CD4-positive, alpha-beta T cell (primary cell): Measurements from ENCODE around the gene SYCE1L. TPM values are rescaled to one million over a fixed set of nuclear protein-coding genes. Genes with fewer than 3 reads are reported as not detected.

ENCODE experiments used
- ATAC-seq: fragments of 200-7000 bp; cut with Tn5 transposase; one replicate; pipeline ENCODE4 v1.10.0; 2022; ENCODE audit warnings: mild to moderate bottlenecking; ENCODE audit not compliant: poor library complexity
- CTCF ChIA-PET: fragments of 350-600 bp; sonication (Branson Sonifier 250); formaldehyde crosslinking; loops from one replicate; lab custom pipeline; 2021; ENCODE audit warnings: antibody characterized with exemption, inconsistent platforms; lab: Charles Lee
- POLR2A ChIA-PET: fragments of 350-600 bp; sonication (Branson Sonifier 250); formaldehyde crosslinking; loops from one replicate; lab custom pipeline; 2021; ENCODE audit warnings: antibody characterized with exemption, inconsistent platforms; lab: Charles Lee
- DNase-seq, 14 experiments: peaks; one replicate each; pipeline ENCODE4 v3.0.0-alpha.2; 2013 to 2020; ENCODE audit warnings: mixed read lengths in 2 of 14
- H3K27ac ChIP-seq, 2 donors: one replicate each; pipeline versions ENCODE4 v1.5.1 to v1.7.0; 2013; ENCODE audit warnings: low read length in 2 of 2, low read depth in 1 of 2, mild to moderate bottlenecking in 1 of 2
- H3K27me3 ChIP-seq, 2 experiments: 1 replicate in 1 of 2; 2 replicates in 1 of 2; pipeline versions ENCODE4 v1.6.1 to v1.7.0; 2013; ENCODE audit warnings: low read length in 2 of 2, control low read depth in 1 of 2, mild to moderate bottlenecking in 1 of 2, moderate library complexity in 1 of 2; ENCODE audit not compliant: insufficient read depth in 2 of 2, control insufficient read depth in 1 of 2
- H3K36me3 ChIP-seq: one replicate; pipeline ENCODE4 v1.6.1; 2013; ENCODE audit warnings: low read length, control low read depth; ENCODE audit not compliant: insufficient read depth
- H3K4me1 ChIP-seq: one replicate; pipeline ENCODE4 v1.6.1; 2013; ENCODE audit warnings: low read length, control low read depth; ENCODE audit not compliant: insufficient read depth
- H3K4me3 ChIP-seq: one replicate; pipeline ENCODE4 v1.5.1; 2013; ENCODE audit warnings: mild to moderate bottlenecking, low read length, moderate library complexity
- H3K9me3 ChIP-seq, 2 experiments: 1 replicate in 1 of 2; 2 replicates in 1 of 2; pipeline versions ENCODE4 v1.6.1 to v1.7.0; 2013; ENCODE audit warnings: low read length in 2 of 2, mild to moderate bottlenecking in 2 of 2, control low read depth in 1 of 2, moderate library complexity in 1 of 2; ENCODE audit not compliant: control insufficient read depth in 1 of 2, insufficient read depth in 1 of 2
- H3K27ac Mint-ChIP-seq: one replicate; pipeline ENCODE4 v1.8.0; 2020; ENCODE audit warnings: mixed read lengths
- H3K27me3 Mint-ChIP-seq: one replicate; pipeline ENCODE4 v1.8.0; 2021; ENCODE audit warnings: mixed read lengths
- H3K36me3 Mint-ChIP-seq: one replicate; pipeline ENCODE4 v1.8.0; 2021; ENCODE audit warnings: low read depth, mixed read lengths
- H3K4me1 Mint-ChIP-seq: one replicate; pipeline ENCODE4 v1.8.0; 2021; ENCODE audit warnings: low read depth, mixed read lengths
- H3K4me3 Mint-ChIP-seq: one replicate; pipeline ENCODE4 v1.8.0; 2020; ENCODE audit warnings: mild to moderate bottlenecking, mixed read lengths
- H3K9me3 Mint-ChIP-seq: one replicate; pipeline ENCODE4 v1.8.0; 2020; ENCODE audit warnings: mixed read lengths
- CTCF ChIP-seq: fragments of 200-600 bp; IDR thresholded peaks from one replicate; pipeline ENCODE4 v1.8.0; 2022; ENCODE audit warnings: antibody characterized with exemption, mild to moderate bottlenecking
- intact Hi-C, 2 experiments: fragments of 100-400 bp; cut with DNase I in 1 of 2; cut with micrococcal nuclease in 1 of 2; formaldehyde crosslinking; loops; one replicate each; pipeline versions ENCODE4 v1.15.1 to v1.9.0; 2023 to 2025; cut with DNase I, micrococcal nuclease
- total RNA-seq, 174 experiments: library from RNA in 2 of 174; stranded (reverse) in 2 of 174; gene quantifications; one replicate each; pipeline ENCODE4 v1.2.3 and lab custom pipeline; 2021 to 2026

Gene SYCE1L
- total RNA-seq, 2 experiments from 2014 or later: 18.8 to 18.9 TPM

- Mint-ChIP-seq H3K4me1 (no peaks in the 10 kb centered on the region), H3K27me3 (peaks cover 66% of the 10 kb centered on the region), H3K27ac (no peak overlapping the region), H3K4me3 (no peak overlapping the region), H3K9me3 (no peaks in the 10 kb centered on the region), H3K36me3 (no peaks in the 10 kb centered on the region)
- no peaks in the 10 kb centered on the region for H3K9me3 ChIP-seq
- ChIA-PET POLR2A (no interaction called here), CTCF (no interaction called here)
- H3K27me3 ChIP-seq: peaks cover 5 to 27% of the 10 kb centered on the region in 2 experiments
- no peaks in the 10 kb centered on the region for H3K4me1 ChIP-seq
- no peak overlapping the region for H3K27ac ChIP-seq
- H3K4me3 ChIP-seq: no peak overlapping the region
- DNase-seq (no peak), ATAC-seq (no peak)
- H3K36me3 ChIP-seq: no peaks in the 10 kb centered on the region
- intact Hi-C loops: no loop called here
- no peak for TF ChIP-seq CTCF
These were observed 30.3 kb upstream of the SYCE1L start for GRCh38 chr16:77168901-77169300.

- no peaks in the 10 kb centered on the region for H3K36me3 ChIP-seq
- Mint-ChIP-seq H3K36me3 (no peaks in the 10 kb centered on the region), H3K4me1 (no peaks in the 10 kb centered on the region), H3K9me3 (no peaks in the 10 kb centered on the region), H3K27ac (no peak overlapping the region), H3K27me3 (peaks cover 69% of the 10 kb centered on the region), H3K4me3 (no peak overlapping the region)
- H3K4me1 ChIP-seq: no peaks in the 10 kb centered on the region
- DNase-seq (peak in 9 of 14 experiments; percentile 10 to 69 (median 25)), ATAC-seq (peak; percentile 57)
- peak; percentile 37 for TF ChIP-seq CTCF
- intact Hi-C loops: loop anchor here in 1 of 2 experiments (10.0 kb wide), 1 partner anchor 1975 kb away; no protein-coding TSS in a partner anchor
- H3K9me3 ChIP-seq: no peaks in the 10 kb centered on the region
- H3K27me3 ChIP-seq: peaks cover 5 to 30% of the 10 kb centered on the region in 2 experiments
- no peak overlapping the region for H3K27ac ChIP-seq
- ChIA-PET CTCF (interaction anchor here (1.1 to 1.2 kb wide), 3 partner anchors 18 to 1389 kb away, joined by 4 read pairs; no protein-coding TSS in a partner anchor), POLR2A (no interaction called here)
- no peak overlapping the region for H3K4me3 ChIP-seq
These were observed 29.5 kb upstream of the SYCE1L start for GRCh38 chr16:77169650-77170236.

- no peak for DNase-seq
- no peak for ATAC-seq
- Mint-ChIP-seq H3K27me3 (peaks cover 73% of the 10 kb centered on the region), H3K9me3 (no peaks in the 10 kb centered on the region), H3K4me1 (no peaks in the 10 kb centered on the region), H3K4me3 (no peak overlapping the region), H3K27ac (no peak overlapping the region), H3K36me3 (no peaks in the 10 kb centered on the region)
- Histone ChIP-seq H3K4me3 (no peak overlapping the region), H3K36me3 (no peaks in the 10 kb centered on the region), H3K4me1 (no peaks in the 10 kb centered on the region), H3K27ac (no peak overlapping the region), H3K9me3 (no peaks in the 10 kb centered on the region), H3K27me3 (peaks cover 5 to 32% of the 10 kb centered on the region in 2 experiments)
- no peak for TF ChIP-seq CTCF
- intact Hi-C loops: loop anchor here (1.0 to 10.0 kb wide), 2 partner anchors 1382 to 1976 kb away; no protein-coding TSS in a partner anchor
- POLR2A ChIA-PET: interaction anchor here (0.8 kb wide), 1 partner anchor 20 kb away, joined by 4 read pairs; the partner anchor contains the start of gene MON1B
- CTCF ChIA-PET: interaction anchor here (0.6 to 1.6 kb wide), 4 partner anchors 9 to 1390 kb away, joined by 3 to 6 read pairs (median 4); no protein-coding TSS in a partner anchor
These were observed 28.4 kb upstream of the SYCE1L start for GRCh38 chr16:77170805-77171204.
